ENCODE results near the gene MAGEB5.
"Not testable (repeated sequence)": the region's sequence is repeated elsewhere in the genome, so short reads cannot be mapped to it uniquely, and the experiment has no call there.

Gene MAGEB5

GRCh38 chrX:26215869-26216268, at the start of gene MAGEB5:
TSS of gene MAGEB5 (plus strand) at chrX:26216169. CDS start at chrX:26217302, 1,133 bp downstream.
- no peak for DNase-seq

- no peak for DNase-seq
Measured at GRCh38 chrX:26192204-26192603, 23.8 kb upstream of the MAGEB5 start, which contains the start of gene MAGEB6. TSS of gene MAGEB6 (plus strand) at chrX:26192440. CDS start at chrX:26193847, 1,407 bp downstream.

- DNase-seq = no peak
Measured at GRCh38 chrX:26203561-26203960, 12.4 kb upstream of the MAGEB5 start.

GRCh38 chrX:26204717-26205116, 11.3 kb upstream of the MAGEB5 start:
- not testable (repeated sequence) for DNase-seq

GRCh38 chrX:26208012-26208411, 8.0 kb upstream of the MAGEB5 start:
- no peak for DNase-seq

GRCh38 chrX:26219351-26219750, 3.4 kb downstream of the MAGEB5 start:
- DNase-seq = no peak

GRCh38 chrX:26234177-26234576, 18.2 kb downstream of the MAGEB5 start:
- no peak for DNase-seq

- DNase-seq = no peak
Measured at GRCh38 chrX:26253526-26253925, 37.6 kb downstream of the MAGEB5 start.

- no peak for DNase-seq
Measured at GRCh38 chrX:26254436-26254835, 38.5 kb downstream of the MAGEB5 start.

GRCh38 chrX:26262121-26262523, 46.2 kb downstream of the MAGEB5 start:
- DNase-seq = no peak
